Pancreas (tissue), 10 donors: ENCODE measurements around the gene TMPRSS11F. TPM values are rescaled to one million over a fixed set of nuclear protein-coding genes. Genes with fewer than 3 reads are reported as not detected.

Experiments used
- ATAC-seq, 4 donors: fragments of 200-7000 bp; cut with Tn5 transposase; one replicate each; pipeline versions ENCODE4 v1.8.0 to v1.9.1; 2020; ENCODE audit warnings: mild to moderate bottlenecking in 4 of 4, moderate library complexity in 4 of 4
- DNase-seq, 6 donors: peaks; one replicate each; pipeline ENCODE4 v3.0.0-alpha.2; 2020
- FAIRE-seq: peaks from 2 replicates; lab custom pipeline; 2012; peaks lifted over from hg19 to GRCh38; lab: Jason Lieb, UNC
- H3K27ac ChIP-seq, 4 donors: fragments of 200-600 bp; sonication (generic); 1 replicate in 3 of 4; 2 replicates in 1 of 4; pipeline versions ENCODE4 v1.5.0 to v1.8.0; 2020
- H3K27me3 ChIP-seq, 4 donors: fragments of 200-600 bp; one replicate each; pipeline ENCODE4 v1.8.0; 2021
- H3K36me3 ChIP-seq, 3 donors: fragments of 200-600 bp; sonication (generic) in 1 of 3; one replicate each; pipeline versions ENCODE4 v1.5.0 to v1.8.0; 2020 to 2021
- H3K4me1 ChIP-seq, 3 donors: fragments of 200-600 bp; one replicate each; pipeline ENCODE4 v1.8.0; 2021
- H3K4me3 ChIP-seq, 4 donors: fragments of 200-600 bp; sonication (generic) in 2 of 4; one replicate each; pipeline versions ENCODE4 v1.5.0 to v1.8.0; 2020 to 2021
- H3K9me3 ChIP-seq, 4 donors: fragments of 200-600 bp; one replicate each; pipeline ENCODE4 v1.8.0; 2021
- intact Hi-C, 3 donors: fragments of 100-400 bp; cut with DNase I; formaldehyde crosslinking; loops; one replicate each; pipeline versions ENCODE4 v1.11.1 to v1.14.2; 2022
- polyA plus RNA-seq, 2 donors: library from polyadenylated mRNA; stranded (reverse); fragments of 200-250 nt; gene quantifications; one replicate each; pipeline ENCODE4 v1.2.3, GENCODE V29; 2013
- total RNA-seq, 6 donors: library from RNA; stranded (reverse); fragmentation: NEBNext Ultra II Directional in 4 of 6; extraction: Animal tissue kit (Norgen Biotek cat#: 25700) in 4 of 6; gene quantifications; one replicate each; pipeline versions ENCODE4 v1.2.1 to v1.2.4, GENCODE V29; 2021 to 2023
- TF ChIP-seq, protein P1 (sequence below), 4 donors: fragments of 200-600 bp; sonication (generic) in 3 of 4; IDR thresholded peaks; one replicate each; pipeline versions ENCODE4 v1.5.0 to v1.8.0; 2021; ENCODE audit warnings: antibody characterized with exemption in 4 of 4
- donor health status: healthy with polysubstance abuse.
- donor health status: DM: no; HTN: no; CAD: no; lungs with moderate emphysema.
- donor health status: DM: no; HTN: no; CAD: no.
- donor health status: control.
- donor health status: control.
- donor health status: Bipolar disorder and iron deficiency.
- donor health status: DM: yes; HTN: yes; CAD: no.
- donor health status: DM: no; HTN: no; CAD: no.
- donor health status: DM: no; HTN: no; CAD: no.
- donor health status: DM: yes; HTN: yes; CAD: no.

The TMPRSS11F gene
- total and polyA plus RNA-seq, 8 donors = not detected

GRCh38 chr4:68011684-68012083, 118.0 kb downstream of the TMPRSS11F start:
- intact Hi-C loops = no loop called here
- FAIRE-seq = no peak
- DNase-seq = no peak

More at GRCh38 chr4:68011684-68012083, 118.0 kb downstream of the TMPRSS11F start:
- no peaks in the 10 kb centered on the region for H3K36me3 ChIP-seq
- H3K4me1 ChIP-seq = no peaks in the 10 kb centered on the region
- no peak overlapping the region for H3K27ac ChIP-seq
- TF ChIP-seq, protein P1, sequence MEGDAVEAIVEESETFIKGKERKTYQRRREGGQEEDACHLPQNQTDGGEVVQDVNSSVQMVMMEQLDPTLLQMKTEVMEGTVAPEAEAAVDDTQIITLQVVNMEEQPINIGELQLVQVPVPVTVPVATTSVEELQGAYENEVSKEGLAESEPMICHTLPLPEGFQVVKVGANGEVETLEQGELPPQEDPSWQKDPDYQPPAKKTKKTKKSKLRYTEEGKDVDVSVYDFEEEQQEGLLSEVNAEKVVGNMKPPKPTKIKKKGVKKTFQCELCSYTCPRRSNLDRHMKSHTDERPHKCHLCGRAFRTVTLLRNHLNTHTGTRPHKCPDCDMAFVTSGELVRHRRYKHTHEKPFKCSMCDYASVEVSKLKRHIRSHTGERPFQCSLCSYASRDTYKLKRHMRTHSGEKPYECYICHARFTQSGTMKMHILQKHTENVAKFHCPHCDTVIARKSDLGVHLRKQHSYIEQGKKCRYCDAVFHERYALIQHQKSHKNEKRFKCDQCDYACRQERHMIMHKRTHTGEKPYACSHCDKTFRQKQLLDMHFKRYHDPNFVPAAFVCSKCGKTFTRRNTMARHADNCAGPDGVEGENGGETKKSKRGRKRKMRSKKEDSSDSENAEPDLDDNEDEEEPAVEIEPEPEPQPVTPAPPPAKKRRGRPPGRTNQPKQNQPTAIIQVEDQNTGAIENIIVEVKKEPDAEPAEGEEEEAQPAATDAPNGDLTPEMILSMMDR (IDR thresholded peaks at IDR 0.05) = no peak
- no peak overlapping the region for H3K4me3 ChIP-seq
- ATAC-seq = no peak
- no peaks in the 10 kb centered on the region for H3K9me3 ChIP-seq
- no peaks in the 10 kb centered on the region for H3K27me3 ChIP-seq

Other genes starting within 250 kb of the TMPRSS11F start
- gene TMPRSS11D, start 245.9 kb downstream of the TMPRSS11F start, total RNA-seq = not detected
- not detected for gene TMPRSS11D, start 245.9 kb downstream of the TMPRSS11F start, polyA plus RNA-seq
- not detected for gene TMPRSS11A, start 166.4 kb downstream of the TMPRSS11F start, total RNA-seq
- not detected for gene TMPRSS11A, start 166.4 kb downstream of the TMPRSS11F start, polyA plus RNA-seq
- not detected for gene TMPRSS11B, start 115.8 kb upstream of the TMPRSS11F start, total RNA-seq
- gene TMPRSS11B, start 115.8 kb upstream of the TMPRSS11F start, polyA plus RNA-seq = under 1 TPM in 1 of 2 donors, not detected in 1; 0.07 TPM
- 10 to 100 TPM; 31.5 to 58.8 (median 37.9) TPM for gene YTHDC1, start 220.2 kb upstream of the TMPRSS11F start, total RNA-seq
- 10 to 100 TPM; 31.1 to 43.5 TPM for gene YTHDC1, start 220.2 kb upstream of the TMPRSS11F start, polyA plus RNA-seq